Type B pancreatic cell (in vitro differentiated cells): ENCODE data around the gene LNX2. TPM values are rescaled to one million over a fixed set of nuclear protein-coding genes. Genes with fewer than 3 reads are reported as not detected.

Experiments
- DNase-seq: peaks from one replicate; pipeline ENCODE4 v3.0.0; 2021; ENCODE audit warnings: mixed read lengths; ENCODE audit not compliant: unreplicated experiment; ENCODE audit errors: extremely low spot score
- H3K27ac Mint-ChIP-seq: 2 replicates; pipeline ENCODE4 v1.8.0; 2021; ENCODE audit warnings: mild to moderate bottlenecking, mixed read lengths
- H3K27me3 Mint-ChIP-seq: 2 replicates; pipeline ENCODE4 v1.8.0; 2021; ENCODE audit warnings: mixed read lengths
- H3K36me3 Mint-ChIP-seq: 2 replicates; pipeline ENCODE4 v1.8.0; 2021; ENCODE audit warnings: mixed read lengths
- H3K4me1 Mint-ChIP-seq: one replicate; pipeline ENCODE4 v1.8.0; 2021; ENCODE audit warnings: mixed read lengths; ENCODE audit not compliant: unreplicated experiment
- H3K4me3 Mint-ChIP-seq: 2 replicates; pipeline ENCODE4 v1.8.0; 2021; ENCODE audit warnings: mild to moderate bottlenecking, mixed read lengths
- H3K9me3 Mint-ChIP-seq: 2 replicates; pipeline ENCODE4 v1.8.0; 2021; ENCODE audit warnings: mixed read lengths
- CTCF ChIP-seq: fragments of 200-600 bp; sonication (generic); conservative IDR thresholded peaks from 2 replicates; pipeline ENCODE4 v1.5.0; 2021; ENCODE audit warnings: antibody characterized with exemption, mild to moderate bottlenecking
- total RNA-seq: library from RNA; stranded (reverse); gene quantifications from 2 replicates; pipeline ENCODE4 v1.2.1, GENCODE V29; 2021; ENCODE audit warnings: low replicate concordance

Gene LNX2
- total RNA-seq, 1 donor from 2014 or later, result 12.0 TPM

DNA sequence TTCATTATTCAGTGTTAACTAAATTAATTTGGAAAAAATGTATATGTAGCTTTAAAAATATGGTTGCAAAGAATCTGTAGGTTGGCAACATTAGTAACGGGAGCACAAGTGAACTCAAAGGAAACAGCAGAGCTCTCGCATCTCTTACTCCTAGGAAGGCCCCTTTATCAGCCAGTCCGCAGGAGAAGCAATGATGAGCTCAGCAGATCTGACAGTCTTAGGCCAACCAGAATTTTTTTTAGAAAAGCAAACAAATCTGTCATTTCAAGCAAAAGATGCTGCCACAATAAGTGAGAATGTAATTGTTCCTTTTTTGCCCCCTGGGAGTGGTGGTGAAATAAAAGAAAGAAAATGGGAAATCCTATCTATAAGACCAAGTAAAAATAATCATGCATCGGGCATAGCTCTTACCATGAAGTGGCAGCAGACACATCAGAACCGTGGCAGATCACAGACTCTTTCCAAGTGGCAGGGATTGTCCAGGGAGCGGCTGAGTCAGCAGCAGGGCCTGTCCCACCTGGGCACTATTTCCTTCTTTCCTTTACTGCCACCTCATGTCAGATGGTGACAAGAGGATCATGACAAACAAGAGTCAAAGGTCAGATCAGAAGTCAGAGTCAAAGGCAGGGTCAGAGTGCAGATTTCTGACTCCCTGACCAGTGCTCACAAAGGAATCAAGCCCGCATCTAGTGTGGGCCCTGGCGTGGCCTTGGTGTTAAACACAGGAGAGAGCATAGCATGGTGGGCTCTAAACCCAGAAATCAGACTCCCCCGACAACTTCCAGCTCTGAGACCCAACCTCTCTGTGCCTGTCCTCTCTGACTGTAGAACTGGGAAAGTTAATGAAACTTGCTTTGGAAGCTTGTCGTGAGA is 86.0 kb downstream of the LNX2 start:
- no peaks in the 10 kb centered on the region for H3K36me3 Mint-ChIP-seq
- no peak overlapping the region for H3K4me3 Mint-ChIP-seq
- no peaks in the 10 kb centered on the region for H3K9me3 Mint-ChIP-seq
- no peak for TF ChIP-seq CTCF
- H3K27ac Mint-ChIP-seq, result no peak overlapping the region
- peaks cover 3% of the 10 kb centered on the region for H3K27me3 Mint-ChIP-seq
- no peak for DNase-seq
- H3K4me1 Mint-ChIP-seq, result peaks cover 8% of the 10 kb centered on the region

- peaks cover 8% of the 10 kb centered on the region for H3K4me1 Mint-ChIP-seq
- no peaks in the 10 kb centered on the region for H3K36me3 Mint-ChIP-seq
- TF ChIP-seq CTCF, result peak; percentile 98
- H3K9me3 Mint-ChIP-seq, result no peaks in the 10 kb centered on the region
- H3K27me3 Mint-ChIP-seq, result peaks cover 3% of the 10 kb centered on the region
- peak overlapping the region; percentile 40 for H3K4me3 Mint-ChIP-seq
- peak; percentile 84 for DNase-seq
- no peak overlapping the region for H3K27ac Mint-ChIP-seq
Observed at GRCh38 chr13:27533155-27533643, 87.1 kb downstream of the LNX2 start.

DNA sequence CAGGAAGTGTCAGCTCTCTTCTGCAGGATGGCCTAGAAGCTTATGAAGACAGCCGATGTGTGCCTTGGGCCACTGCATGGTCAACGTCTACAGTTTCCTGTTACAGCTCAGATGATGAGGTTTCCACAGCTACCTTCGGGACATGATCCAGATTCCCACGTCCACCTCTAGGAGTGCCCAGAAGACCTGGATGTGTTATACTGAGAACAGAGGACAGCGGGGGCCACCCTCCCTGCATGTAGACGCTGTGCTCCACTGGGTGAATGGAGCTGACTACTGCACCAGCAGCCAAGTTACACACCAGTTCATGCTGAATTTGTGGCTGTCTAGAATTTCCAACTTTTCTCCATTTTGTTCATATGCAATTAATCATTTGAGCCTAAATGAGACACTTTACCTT is 91.4 kb downstream of the LNX2 start:
- Mint-ChIP-seq H3K36me3 (no peaks in the 10 kb centered on the region), H3K4me3 (no peak overlapping the region), H3K27ac (no peak overlapping the region), H3K4me1 (peaks cover 20% of the 10 kb centered on the region), H3K27me3 (peaks cover 23% of the 10 kb centered on the region), H3K9me3 (no peaks in the 10 kb centered on the region)
- DNase-seq, result no peak
- no peak for TF ChIP-seq CTCF

DNA sequence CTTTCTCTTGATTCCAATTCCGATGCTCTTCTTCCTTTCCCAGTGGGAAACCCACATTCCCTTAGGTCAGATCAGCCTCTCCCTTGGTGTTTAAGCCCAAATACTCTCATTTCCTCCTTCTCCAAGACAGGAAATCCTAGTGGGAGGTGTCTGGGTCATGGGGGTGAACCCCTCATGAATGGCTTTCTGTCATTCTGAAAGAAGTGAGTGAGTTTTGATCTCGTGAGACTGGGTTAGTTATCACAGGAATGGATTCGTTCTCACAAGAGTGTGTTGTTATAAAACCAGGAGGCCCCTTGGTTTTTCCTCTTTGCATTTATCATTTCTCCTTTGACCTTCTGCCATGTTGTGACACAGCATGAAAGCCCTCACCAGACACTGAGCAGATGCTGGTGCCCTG is 93.8 kb downstream of the LNX2 start:
- Mint-ChIP-seq H3K36me3 (no peaks in the 10 kb centered on the region), H3K4me3 (no peak overlapping the region), H3K27ac (no peak overlapping the region), H3K27me3 (peaks cover 26% of the 10 kb centered on the region), H3K4me1 (peaks cover 12% of the 10 kb centered on the region), H3K9me3 (no peaks in the 10 kb centered on the region)
- no peak for TF ChIP-seq CTCF
- DNase-seq, result no peak

- no peak overlapping the region for H3K4me3 Mint-ChIP-seq
- no peaks in the 10 kb centered on the region for H3K9me3 Mint-ChIP-seq
- no peak for TF ChIP-seq CTCF
- peaks cover 12% of the 10 kb centered on the region for H3K4me1 Mint-ChIP-seq
- no peak overlapping the region for H3K27ac Mint-ChIP-seq
- peaks cover 25% of the 10 kb centered on the region for H3K27me3 Mint-ChIP-seq
- H3K36me3 Mint-ChIP-seq, result no peaks in the 10 kb centered on the region
- no peak for DNase-seq
Observed at GRCh38 chr13:27524981-27525975, 95.1 kb downstream of the LNX2 start.
